ENCODE data around the gene CFAP74. TPM values are rescaled to one million over a fixed set of nuclear protein-coding genes. Genes with fewer than 3 reads are reported as not detected.

Gene CFAP74
- total RNA-seq, 6 experiments from 2014 or later = 0.16 to 3.5 (median 0.32) TPM; not detected in 1

DNA sequence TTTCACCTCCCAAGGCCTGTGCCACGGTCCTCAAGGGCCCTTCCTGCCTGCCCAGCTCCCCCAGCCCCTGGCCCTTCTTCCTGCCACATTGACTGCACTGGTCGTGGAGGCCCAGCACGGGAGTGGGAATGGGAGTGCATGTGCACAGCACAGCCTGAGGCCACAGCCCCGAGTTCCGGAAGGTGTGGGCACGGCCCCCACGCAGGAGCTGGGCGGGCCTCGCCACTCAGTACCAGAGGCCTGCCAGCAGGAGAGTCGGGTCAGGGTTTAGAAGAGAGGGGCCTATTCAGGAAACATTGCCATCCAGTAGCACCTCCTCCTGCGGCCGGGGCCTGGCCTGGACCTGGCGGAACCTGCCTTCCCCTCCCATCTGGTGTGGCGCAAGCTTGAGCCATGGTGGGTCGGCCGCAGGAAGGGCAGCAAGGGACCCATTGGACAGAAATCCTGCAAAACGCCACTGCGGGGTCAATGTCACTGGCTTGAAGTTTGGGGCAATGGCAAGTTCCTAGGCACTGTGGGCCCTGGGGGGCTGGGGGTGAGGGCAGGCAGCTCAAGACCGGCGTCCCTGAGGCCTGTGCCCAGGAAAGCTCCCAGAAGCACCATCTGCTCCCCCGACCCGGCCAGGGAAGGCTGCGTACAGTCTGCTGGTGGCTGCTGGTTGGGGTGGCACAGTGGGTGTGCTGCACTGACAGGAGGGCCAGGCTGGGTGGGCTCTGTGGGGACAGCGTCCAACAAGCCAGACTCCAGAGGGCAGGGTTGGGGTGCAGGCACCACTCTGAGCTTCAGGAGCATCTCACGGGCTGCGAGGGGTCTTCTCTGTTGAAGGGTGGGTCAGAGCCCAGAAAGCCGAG lies 82.8 kb downstream of the CFAP74 start:
- H3K27me3 ChIP-seq = no peaks in the 10 kb centered on the region
- DNase-seq (peak in 2 of 3 donors; percentile 56 to 61), ATAC-seq (no peak)
- H3K27ac ChIP-seq = no peak overlapping the region
- H3K4me3 ChIP-seq = no peak overlapping the region
- intact Hi-C loops (cut with DNase I) = no loop called here
- H3K9me3 ChIP-seq = no peaks in the 10 kb centered on the region
- no peaks in the 10 kb centered on the region for H3K36me3 ChIP-seq
- H3K4me1 ChIP-seq = peaks cover 0 to 23% (median 10%) of the 10 kb centered on the region in 4 donors
- TF ChIP-seq POLR2A (IDR thresholded peaks at IDR 0.05) = no peak
- TF ChIP-seq, protein P1, sequence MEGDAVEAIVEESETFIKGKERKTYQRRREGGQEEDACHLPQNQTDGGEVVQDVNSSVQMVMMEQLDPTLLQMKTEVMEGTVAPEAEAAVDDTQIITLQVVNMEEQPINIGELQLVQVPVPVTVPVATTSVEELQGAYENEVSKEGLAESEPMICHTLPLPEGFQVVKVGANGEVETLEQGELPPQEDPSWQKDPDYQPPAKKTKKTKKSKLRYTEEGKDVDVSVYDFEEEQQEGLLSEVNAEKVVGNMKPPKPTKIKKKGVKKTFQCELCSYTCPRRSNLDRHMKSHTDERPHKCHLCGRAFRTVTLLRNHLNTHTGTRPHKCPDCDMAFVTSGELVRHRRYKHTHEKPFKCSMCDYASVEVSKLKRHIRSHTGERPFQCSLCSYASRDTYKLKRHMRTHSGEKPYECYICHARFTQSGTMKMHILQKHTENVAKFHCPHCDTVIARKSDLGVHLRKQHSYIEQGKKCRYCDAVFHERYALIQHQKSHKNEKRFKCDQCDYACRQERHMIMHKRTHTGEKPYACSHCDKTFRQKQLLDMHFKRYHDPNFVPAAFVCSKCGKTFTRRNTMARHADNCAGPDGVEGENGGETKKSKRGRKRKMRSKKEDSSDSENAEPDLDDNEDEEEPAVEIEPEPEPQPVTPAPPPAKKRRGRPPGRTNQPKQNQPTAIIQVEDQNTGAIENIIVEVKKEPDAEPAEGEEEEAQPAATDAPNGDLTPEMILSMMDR (IDR thresholded peaks at IDR 0.05) = no peak
- 83% methylated on average over 5 of the region's 27 CpGs for WGBS (ENCODE audit: insufficient coverage, low coverage, low lambda C conversion rate, missing lambda C conversion rate)

DNA sequence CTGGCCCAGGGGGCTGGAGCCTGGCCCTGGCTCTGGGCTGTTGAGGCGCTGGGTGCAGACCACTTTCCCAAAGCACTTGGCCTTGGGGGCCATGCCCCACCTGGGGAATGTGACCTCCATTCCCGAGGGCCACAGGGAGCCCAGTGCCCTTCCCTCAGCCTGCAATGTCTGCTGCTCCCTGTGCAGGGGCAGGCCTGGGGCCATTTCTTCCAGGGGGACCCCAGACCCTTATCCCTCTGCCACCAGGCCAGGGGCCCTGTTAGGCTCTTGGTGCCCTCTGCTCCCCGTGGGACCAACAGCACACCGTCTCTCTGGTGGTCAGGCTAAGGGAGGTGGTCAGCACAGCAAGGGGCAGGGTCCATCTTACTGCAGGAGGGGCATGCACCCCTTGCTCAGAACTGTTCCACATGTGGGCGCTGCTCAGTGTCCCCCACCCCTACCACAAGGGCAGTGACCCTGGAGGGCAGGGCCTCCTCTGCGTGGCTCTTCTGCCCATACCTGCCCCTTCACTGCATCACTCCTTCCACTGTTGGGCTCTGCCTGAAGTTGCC lies 83.5 kb downstream of the CFAP74 start:
- no peak for TF ChIP-seq POLR2A (IDR thresholded peaks at IDR 0.05)
- no peak overlapping the region for H3K4me3 ChIP-seq
- peaks cover 0 to 23% (median 10%) of the 10 kb centered on the region in 4 donors for H3K4me1 ChIP-seq
- ATAC-seq (no peak), DNase-seq (peak in 1 of 3 donors; percentile 61)
- intact Hi-C loops (cut with DNase I) = no loop called here
- H3K36me3 ChIP-seq = no peaks in the 10 kb centered on the region
- H3K9me3 ChIP-seq = no peaks in the 10 kb centered on the region
- H3K27me3 ChIP-seq = no peaks in the 10 kb centered on the region
- no peak overlapping the region for H3K27ac ChIP-seq
- no CpG with 5 or more reads among the region's 6 CpGs for WGBS (ENCODE audit: insufficient coverage, low coverage, low lambda C conversion rate, missing lambda C conversion rate)

GRCh38 chr1:1919304-1920056 lies 84.1 kb downstream of the CFAP74 start:
- ATAC-seq (peak; percentile 82 to 89 (median 86)), DNase-seq (peak; percentile 100)
- no peaks in the 10 kb centered on the region for H3K9me3 ChIP-seq
- TF ChIP-seq POLR2A (IDR thresholded peaks at IDR 0.05) = no peak
- TF ChIP-seq, protein P1 (IDR thresholded peaks at IDR 0.05) = peak in 1 of 4 donors; percentile 1
- H3K4me1 ChIP-seq = peaks cover 0 to 23% (median 10%) of the 10 kb centered on the region in 4 donors
- no peaks in the 10 kb centered on the region for H3K27me3 ChIP-seq
- WGBS (ENCODE audit: insufficient coverage, low coverage, low lambda C conversion rate, missing lambda C conversion rate) = 9% methylated on average over 14 of the region's 62 CpGs
- no peak overlapping the region for H3K27ac ChIP-seq
- intact Hi-C loops (cut with DNase I) = no loop called here
- H3K36me3 ChIP-seq = no peaks in the 10 kb centered on the region
- H3K4me3 ChIP-seq = peak overlapping the region; percentile 58 to 63 (median 61)

- ATAC-seq (peak in 2 of 4 donors; percentile 23 to 29), DNase-seq (no peak)
- no peaks in the 10 kb centered on the region for H3K9me3 ChIP-seq
- WGBS (ENCODE audit: insufficient coverage, low coverage, low lambda C conversion rate, missing lambda C conversion rate) = 0% methylated on average over 3 of the region's 44 CpGs
- H3K27ac ChIP-seq = no peak within 1 kb of the TSS
- H3K27me3 ChIP-seq = no peaks in the 10 kb centered on the region
- no peaks in the 10 kb centered on the region for H3K36me3 ChIP-seq
- intact Hi-C loops (cut with DNase I) = no loop called here
- TF ChIP-seq, protein P1 (IDR thresholded peaks at IDR 0.05) = peak in 2 of 4 donors; percentile 8 to 14
- peak; percentile 84 for TF ChIP-seq POLR2A (IDR thresholded peaks at IDR 0.05)
- H3K4me1 ChIP-seq = peaks cover 0 to 23% (median 10%) of the 10 kb centered on the region in 4 donors
- peak within 1 kb of the TSS; percentile 58 to 63 (median 61) for H3K4me3 ChIP-seq
These were observed 84.7 kb downstream of the CFAP74 start, which contains the start of gene TMEM52 for GRCh38 chr1:1918901-1919303. TMEM52 (minus strand) TSS chr1:1919279; CDS start chr1:1919265, 14 bp downstream.
